ENCODE results near the gene POLDIP2. TPM values are rescaled to one million over a fixed set of nuclear protein-coding genes. Genes with fewer than 3 reads are reported as not detected.

The POLDIP2 gene
- total and polyA plus RNA-seq, 8 donors: 41.9 to 118 (median 60.7) TPM

GRCh38 chr17:28365487-28365886, 8.2 kb upstream of the POLDIP2 start:
- intact Hi-C loops (cut with DNase I; ENCODE audit: low total_unique reads): no loop called here
- DNase-seq: no peak
- Histone ChIP-seq H3K4me3 (no peak overlapping the region), H3K9me3 (no peaks in the 10 kb centered on the region), H3K27me3 (no peaks in the 10 kb centered on the region), H3K27ac (no peak overlapping the region), H3K36me3 (peaks cover 21 to 52% (median 49%) of the 10 kb centered on the region in 4 donors), H3K4me1 (peaks cover 7 to 10% (median 9%) of the 10 kb centered on the region in 4 donors)
- TF ChIP-seq EP300 (IDR thresholded peaks at IDR 0.05): no peak
- TF ChIP-seq POLR2A (IDR thresholded peaks at IDR 0.05): no peak
- no peak for TF ChIP-seq CTCF (IDR thresholded peaks at IDR 0.05)
- TF ChIP-seq POLR2AphosphoS5 (IDR thresholded peaks at IDR 0.05): no peak
- 82 to 97% (median 92%) methylated on average over 3 of the region's 3 CpGs for WGBS, 5 donors

- no peak within 1 kb of the TSS for H3K4me3 ChIP-seq
- TF ChIP-seq EP300 (IDR thresholded peaks at IDR 0.05) (no peak), CTCF (IDR thresholded peaks at IDR 0.05) (no peak), POLR2A (IDR thresholded peaks at IDR 0.05) (no peak), POLR2AphosphoS5 (IDR thresholded peaks at IDR 0.05) (no peak)
- H3K9me3 ChIP-seq: no peaks in the 10 kb centered on the region
- DNase-seq: no peak
- H3K36me3 ChIP-seq: peaks cover 28 to 59% (median 55%) of the 10 kb centered on the region in 4 donors
- intact Hi-C loops (cut with DNase I; ENCODE audit: low total_unique reads): no loop called here
- no peaks in the 10 kb centered on the region for H3K27me3 ChIP-seq
- H3K4me1 ChIP-seq: peaks cover under 1 to 3% (median 2%) of the 10 kb centered on the region in 4 donors
- H3K27ac ChIP-seq: no peak within 1 kb of the TSS
- 87 to 95% (median 89%) methylated on average over 12 to 13 of the region's 13 CpGs for WGBS, 5 donors
These were observed 7.5 kb upstream of the POLDIP2 start, which contains the start of gene SEBOX for GRCh38 chr17:28364665-28365363. SEBOX (minus strand) TSS chr17:28365199; CDS start chr17:28365151, 48 bp downstream.

DNA sequence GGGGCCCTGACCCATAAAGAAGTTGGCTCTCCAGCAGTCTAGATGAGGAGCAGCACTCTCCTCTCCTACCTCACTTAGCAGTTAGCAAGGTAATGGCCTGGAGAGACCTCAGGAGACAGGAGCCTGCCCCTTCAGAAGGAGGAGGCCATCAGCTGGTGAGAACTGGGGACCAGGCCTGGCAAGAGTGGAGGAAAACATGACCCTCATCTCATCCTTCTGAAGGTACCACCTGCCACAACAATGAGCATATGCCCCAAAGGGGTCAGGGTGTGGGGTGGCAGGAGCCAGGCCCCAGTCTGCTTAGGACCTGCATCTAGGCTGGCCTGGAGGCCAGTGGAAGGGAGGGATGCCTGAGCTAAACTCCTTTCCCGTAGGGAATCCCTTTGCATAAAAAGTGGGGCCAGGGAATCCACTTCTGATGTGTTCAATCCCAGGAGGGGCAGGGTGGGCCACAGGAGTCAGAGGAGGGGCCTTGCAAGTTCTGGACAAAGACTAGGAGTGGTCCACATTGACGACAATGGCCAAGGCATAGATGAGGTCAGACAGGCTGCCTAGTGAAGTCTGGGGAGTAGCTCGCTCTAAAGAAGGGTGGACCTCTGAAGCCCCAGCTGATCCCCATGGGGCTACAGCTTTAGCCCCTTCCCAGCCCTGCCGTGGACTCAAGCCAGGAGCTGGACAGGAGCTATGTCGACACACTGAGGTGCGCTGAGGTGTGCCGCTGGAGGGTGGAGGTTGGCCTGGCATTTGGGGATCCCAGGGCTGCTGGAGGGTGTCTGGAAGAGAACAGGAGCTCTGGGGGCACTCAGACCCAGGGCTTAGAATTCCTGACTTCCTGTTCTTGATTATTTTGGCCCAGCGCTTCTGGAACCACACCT, 6.7 kb upstream of the POLDIP2 start:
- H3K9me3 ChIP-seq: no peaks in the 10 kb centered on the region
- H3K36me3 ChIP-seq: peaks cover 35 to 67% (median 63%) of the 10 kb centered on the region in 4 donors
- no peak overlapping the region for H3K4me3 ChIP-seq
- intact Hi-C loops (cut with DNase I; ENCODE audit: low total_unique reads): no loop called here
- no peak overlapping the region for H3K27ac ChIP-seq
- 90 to 97% (median 94%) methylated on average over 7 to 8 of the region's 8 CpGs for WGBS, 5 donors
- peaks cover 0 to 3% (median 0%) of the 10 kb centered on the region in 4 donors for H3K4me1 ChIP-seq
- DNase-seq: no peak
- no peaks in the 10 kb centered on the region for H3K27me3 ChIP-seq
- no peak for TF ChIP-seq POLR2AphosphoS5 (IDR thresholded peaks at IDR 0.05)
- TF ChIP-seq CTCF (IDR thresholded peaks at IDR 0.05): no peak
- no peak for TF ChIP-seq POLR2A (IDR thresholded peaks at IDR 0.05)
- no peak for TF ChIP-seq EP300 (IDR thresholded peaks at IDR 0.05)

- Histone ChIP-seq H3K4me1 (peaks cover 6 to 12% (median 7%) of the 10 kb centered on the region in 4 donors), H3K27ac (no peak overlapping the region), H3K36me3 (peaks cover 35 to 67% (median 64%) of the 10 kb centered on the region in 4 donors), H3K27me3 (no peaks in the 10 kb centered on the region), H3K9me3 (no peaks in the 10 kb centered on the region), H3K4me3 (no peak overlapping the region)
- 64 to 85% (median 75%) methylated on average over 5 of the region's 5 CpGs for WGBS, 5 donors
- TF ChIP-seq POLR2A (IDR thresholded peaks at IDR 0.05): no peak
- TF ChIP-seq EP300 (IDR thresholded peaks at IDR 0.05): no peak
- intact Hi-C loops (cut with DNase I; ENCODE audit: low total_unique reads): no loop called here
- DNase-seq: no peak
These were observed 5.9 kb upstream of the POLDIP2 start for GRCh38 chr17:28363186-28363585.

Measured in stomach (tissue), 9 donors.